GM18858 (cell line): ENCODE data around the gene DUSP5.

ENCODE experiments used
- ATAC-seq: cut with Tn5 transposase; IDR thresholded peaks from one replicate; pipeline ENCODE4 v1.9.1; 2021; ENCODE audit not compliant: unreplicated experiment

Gene DUSP5

DNA sequence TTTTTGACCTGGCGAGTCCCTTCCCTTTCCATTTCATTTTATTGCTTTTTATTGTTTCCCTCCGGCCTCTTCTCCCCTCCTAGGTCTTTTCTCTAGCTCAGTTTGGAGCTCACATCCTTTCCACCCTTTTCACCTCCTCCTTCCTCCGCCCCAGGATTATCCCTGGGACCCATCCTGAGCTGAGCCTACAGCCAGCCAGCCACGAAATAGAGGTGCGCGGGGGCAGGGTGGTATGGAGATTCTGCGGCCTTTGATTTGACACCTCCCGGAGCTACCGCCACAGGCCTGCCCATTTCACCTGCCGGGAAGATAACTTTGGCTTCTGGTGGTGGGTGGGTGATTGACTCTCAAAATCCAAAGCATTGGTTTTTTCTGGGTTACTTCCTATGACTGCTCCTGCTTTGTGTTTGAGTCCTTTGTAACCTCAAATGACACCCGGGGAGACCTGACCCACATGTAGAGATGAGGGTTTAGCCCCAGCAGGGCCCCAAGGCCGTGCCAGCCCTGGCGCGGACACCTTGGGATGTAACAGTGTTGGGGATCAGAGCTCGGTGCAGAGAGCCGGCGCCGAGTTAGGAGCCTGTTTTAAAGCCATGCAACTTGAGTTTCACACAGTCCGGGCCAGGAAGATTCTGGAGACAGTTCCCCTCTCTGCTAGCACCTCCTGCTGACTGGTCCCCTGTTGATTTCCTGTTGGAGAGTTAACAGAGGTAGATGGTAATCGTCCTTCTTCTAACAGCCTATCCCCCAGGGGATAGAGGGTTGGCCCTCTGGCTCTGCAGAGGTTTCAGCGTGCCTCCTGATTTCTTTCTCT is 1.5 kb downstream of the DUSP5 start:
- peak; percentile 13 for ATAC-seq

GRCh38 chr10:110499796-110500514 is 2.2 kb downstream of the DUSP5 start:
- ATAC-seq: no peak

DNA sequence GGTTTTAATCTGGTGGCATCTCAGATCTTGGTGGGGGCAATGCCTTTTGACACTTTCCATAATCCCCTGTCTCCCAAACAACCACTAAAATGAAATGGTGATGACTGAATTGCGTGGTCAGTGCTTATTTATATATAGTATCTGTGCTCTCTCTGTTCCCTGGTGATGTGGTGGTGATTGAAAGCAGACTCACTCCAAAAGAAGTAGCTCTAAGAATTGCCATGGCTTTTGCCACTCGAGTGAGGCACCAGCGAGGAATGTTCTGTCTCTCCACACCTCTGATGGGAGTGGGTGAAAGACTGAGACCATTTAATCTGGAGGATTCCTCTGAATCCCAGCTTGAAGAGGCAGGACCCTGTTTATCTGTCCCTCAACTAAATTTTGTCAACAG is 2.8 kb downstream of the DUSP5 start:
- no peak for ATAC-seq

DNA sequence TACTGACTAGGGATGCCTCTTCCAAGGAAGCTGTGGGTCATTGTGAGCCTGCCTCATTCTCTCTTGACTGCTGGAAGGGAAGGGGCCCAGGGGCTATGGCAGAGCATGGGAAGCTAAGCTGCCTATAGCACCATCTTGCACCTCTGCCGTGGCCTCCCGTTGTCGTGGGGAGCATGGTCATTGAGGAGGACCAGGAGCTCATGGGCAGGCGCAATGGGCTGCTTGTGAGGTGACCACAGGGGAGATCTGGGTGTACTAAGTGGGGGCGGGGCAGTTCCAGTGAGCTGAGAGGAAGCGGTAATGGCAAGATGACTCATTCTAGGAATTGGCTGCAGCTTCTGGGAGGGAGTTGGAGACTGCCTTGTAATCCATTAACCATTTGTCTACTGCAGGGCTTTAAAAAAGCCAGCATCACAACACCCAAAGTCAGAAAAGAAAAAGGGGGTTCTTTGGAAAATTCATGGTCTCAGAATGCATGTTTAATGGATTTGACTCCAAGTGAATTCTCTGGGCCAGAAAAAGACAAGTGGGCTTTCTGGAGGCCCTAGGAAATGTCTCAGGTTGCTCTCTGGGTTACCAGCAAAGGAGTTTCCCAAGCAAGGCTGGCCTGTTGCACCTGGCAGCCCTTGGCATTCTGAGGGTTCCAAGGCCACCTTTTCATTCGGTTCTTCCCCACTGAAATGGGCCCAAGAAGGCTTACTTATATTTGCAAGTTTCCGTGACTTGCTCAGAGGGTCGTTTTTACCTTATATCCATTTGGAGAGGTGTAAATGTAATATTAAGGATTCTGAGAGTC is 3.6 kb downstream of the DUSP5 start:
- ATAC-seq: no peak

DNA sequence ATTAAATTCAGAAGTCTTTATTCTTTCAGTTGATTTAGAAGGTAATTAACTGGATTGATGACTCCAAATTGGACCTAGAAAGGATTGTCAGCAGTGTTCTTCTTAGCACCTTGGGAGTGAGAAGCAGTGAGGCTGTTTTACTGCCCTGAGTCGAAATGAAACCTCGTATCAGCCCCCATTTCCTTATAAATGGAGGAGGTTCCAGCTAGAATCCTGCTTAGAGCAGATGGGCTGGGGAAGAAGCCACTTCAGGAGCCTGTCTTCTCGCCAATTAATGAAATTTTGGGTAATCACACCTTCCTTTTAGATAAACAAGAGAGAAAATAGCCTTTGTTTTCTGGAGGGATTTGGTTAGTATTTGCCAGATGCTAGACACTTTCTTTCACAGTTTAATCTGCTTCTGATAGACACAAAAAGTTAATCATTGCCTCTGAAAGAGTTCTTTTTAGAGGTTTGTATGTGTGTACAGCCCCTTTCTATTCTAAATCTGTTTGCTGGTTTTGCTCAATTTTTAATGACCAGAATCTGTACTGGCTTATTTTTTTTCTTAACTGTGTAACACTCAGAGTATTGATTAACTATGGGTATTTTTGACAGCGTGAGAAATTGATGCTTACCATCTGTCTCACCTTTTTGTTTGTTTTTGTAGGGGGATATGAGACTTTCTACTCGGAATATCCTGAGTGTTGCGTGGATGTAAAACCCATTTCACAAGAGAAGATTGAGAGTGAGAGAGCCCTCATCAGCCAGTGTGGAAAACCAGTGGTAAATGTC is 4.6 kb downstream of the DUSP5 start:
- ATAC-seq: no peak

GRCh38 chr10:110502851-110503301 is 5.2 kb downstream of the DUSP5 start:
- peak; percentile 44 for ATAC-seq

GRCh38 chr10:110503528-110504110 is 5.9 kb downstream of the DUSP5 start:
- ATAC-seq: no peak

DNA sequence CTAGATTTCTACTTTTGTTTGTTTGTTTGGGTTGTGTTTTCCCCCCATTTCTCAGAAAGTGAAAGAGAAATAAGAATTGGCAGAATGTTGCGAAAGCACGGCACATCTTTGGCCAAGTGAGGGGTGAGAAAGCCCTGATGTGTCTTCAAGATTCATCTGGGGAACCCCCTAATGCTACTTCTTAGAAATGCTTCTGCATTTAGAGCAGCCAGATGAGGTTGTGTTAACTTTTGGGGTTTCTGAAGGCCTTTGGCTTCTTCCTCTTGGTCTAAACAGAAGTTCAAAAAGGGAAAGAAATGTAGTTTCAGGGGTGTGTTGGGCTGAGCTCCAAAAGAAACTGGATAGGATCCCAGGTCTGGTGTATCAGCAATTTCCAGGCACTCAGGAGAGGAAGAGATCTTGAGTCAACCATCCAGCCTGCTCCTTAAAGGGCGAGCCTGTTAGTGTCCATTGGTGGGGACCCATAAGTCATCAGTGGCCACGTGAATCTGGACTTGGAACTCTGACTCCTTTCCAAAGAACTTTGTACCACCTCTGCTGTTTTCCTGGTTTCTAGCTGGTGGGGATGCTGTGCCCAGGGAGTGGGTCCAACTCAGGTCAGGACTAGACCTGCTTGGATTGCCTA is 6.5 kb downstream of the DUSP5 start:
- ATAC-seq: peak; percentile 62

- ATAC-seq: no peak
Observed at GRCh38 chr10:110505130-110505770, 7.5 kb downstream of the DUSP5 start.

GRCh38 chr10:110506448-110506847 is 8.7 kb downstream of the DUSP5 start:
- ATAC-seq: no peak

DNA sequence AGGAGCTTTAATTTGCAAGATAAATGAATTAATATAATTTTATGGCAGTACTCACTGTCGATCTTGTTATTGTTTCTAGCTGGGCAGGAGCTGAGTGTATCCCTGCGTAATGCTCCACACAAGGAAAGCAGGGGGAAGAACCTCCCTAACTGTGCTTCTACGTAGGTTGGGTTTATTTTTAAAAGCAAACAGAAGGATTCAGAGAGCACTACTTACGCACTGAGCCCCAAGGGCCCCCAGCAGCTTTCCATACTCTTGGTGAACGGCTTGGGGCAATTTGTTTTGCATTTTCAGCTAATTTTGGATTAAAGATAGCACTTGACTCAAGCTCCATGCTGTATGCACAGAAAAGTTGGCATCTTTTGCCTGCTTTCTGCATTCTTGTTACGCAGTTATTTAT is 9.6 kb downstream of the DUSP5 start:
- no peak for ATAC-seq

DNA sequence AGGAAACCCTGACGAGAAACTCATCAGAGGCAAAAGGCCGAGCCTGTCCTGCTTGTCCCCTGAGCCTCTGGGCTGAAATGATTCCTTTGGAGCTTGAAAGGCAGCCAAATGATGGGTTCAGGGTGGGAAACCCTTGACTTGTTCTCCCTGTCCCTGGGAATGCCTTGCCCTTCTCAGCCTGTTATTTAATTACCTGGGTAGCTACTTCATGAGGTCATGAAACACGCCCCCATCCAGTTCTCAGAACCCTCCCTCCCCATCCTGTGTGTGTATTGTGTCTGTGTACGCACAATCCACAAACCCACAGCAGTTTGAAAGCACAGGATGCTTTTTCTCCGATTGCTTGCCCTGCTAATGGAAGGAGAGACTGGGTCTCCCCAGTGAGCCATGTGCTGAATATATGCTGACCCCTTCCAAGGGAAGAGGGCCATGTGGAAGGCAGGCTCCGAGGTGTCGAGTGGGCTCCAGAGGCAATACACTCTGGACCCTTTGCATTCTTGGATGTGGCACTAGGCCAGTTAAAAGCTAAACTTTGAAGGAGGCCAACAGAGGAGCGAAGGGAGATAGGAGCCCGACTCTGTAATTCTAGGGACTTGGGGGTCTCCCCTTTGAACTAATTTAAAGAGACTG is 10.6 kb downstream of the DUSP5 start:
- no peak for ATAC-seq

DNA sequence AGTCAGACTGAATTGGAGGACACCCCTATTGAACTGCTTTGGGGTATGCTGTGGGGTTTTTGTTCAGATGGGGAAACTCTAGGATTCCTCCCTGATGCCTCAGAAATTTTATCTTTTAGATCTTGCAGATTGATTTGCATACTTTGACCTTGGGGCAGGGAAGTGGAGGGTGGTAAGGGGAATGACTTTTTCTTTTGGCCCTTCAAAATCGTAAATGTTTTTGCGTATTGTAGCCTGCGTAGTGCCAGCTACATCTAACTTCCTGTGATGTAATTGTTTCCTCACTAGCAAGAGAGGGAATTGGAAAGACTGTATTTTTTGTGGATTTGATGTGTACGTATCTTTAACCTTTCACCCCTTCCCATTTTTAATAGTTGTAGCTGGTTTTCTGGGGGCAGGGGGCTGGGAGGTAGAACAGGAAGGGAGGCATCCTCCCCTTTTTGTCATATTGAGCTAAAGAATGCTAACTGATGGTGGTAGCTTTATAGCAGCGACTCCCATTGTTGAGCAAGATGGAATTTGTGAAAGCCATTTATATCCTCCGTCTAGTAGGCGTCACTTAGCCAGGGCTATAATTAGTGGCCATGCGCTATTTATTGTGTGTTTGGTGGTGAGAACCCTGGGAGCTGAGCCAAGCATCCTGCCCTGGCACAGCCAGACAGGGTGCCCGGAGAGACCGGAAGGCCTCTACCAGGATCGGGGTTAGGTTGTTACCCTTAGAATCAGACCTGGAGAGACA is 11.3 kb downstream of the DUSP5 start:
- no peak for ATAC-seq

- no peak for ATAC-seq
Observed at GRCh38 chr10:110509560-110509959, 11.9 kb downstream of the DUSP5 start.

DNA sequence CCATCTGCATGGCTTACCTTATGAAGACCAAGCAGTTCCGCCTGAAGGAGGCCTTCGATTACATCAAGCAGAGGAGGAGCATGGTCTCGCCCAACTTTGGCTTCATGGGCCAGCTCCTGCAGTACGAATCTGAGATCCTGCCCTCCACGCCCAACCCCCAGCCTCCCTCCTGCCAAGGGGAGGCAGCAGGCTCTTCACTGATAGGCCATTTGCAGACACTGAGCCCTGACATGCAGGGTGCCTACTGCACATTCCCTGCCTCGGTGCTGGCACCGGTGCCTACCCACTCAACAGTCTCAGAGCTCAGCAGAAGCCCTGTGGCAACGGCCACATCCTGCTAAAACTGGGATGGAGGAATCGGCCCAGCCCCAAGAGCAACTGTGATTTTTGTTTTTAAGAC is 12.4 kb downstream of the DUSP5 start:
- ATAC-seq: no peak

DNA sequence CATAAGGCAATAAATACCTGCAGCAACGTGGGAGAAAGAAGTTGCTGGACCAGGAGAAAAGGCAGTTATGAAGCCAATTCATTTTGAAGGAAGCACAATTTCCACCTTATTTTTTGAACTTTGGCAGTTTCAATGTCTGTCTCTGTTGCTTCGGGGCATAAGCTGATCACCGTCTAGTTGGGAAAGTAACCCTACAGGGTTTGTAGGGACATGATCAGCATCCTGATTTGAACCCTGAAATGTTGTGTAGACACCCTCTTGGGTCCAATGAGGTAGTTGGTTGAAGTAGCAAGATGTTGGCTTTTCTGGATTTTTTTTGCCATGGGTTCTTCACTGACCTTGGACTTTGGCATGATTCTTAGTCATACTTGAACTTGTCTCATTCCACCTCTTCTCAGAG is 13.0 kb downstream of the DUSP5 start:
- no peak for ATAC-seq

DNA sequence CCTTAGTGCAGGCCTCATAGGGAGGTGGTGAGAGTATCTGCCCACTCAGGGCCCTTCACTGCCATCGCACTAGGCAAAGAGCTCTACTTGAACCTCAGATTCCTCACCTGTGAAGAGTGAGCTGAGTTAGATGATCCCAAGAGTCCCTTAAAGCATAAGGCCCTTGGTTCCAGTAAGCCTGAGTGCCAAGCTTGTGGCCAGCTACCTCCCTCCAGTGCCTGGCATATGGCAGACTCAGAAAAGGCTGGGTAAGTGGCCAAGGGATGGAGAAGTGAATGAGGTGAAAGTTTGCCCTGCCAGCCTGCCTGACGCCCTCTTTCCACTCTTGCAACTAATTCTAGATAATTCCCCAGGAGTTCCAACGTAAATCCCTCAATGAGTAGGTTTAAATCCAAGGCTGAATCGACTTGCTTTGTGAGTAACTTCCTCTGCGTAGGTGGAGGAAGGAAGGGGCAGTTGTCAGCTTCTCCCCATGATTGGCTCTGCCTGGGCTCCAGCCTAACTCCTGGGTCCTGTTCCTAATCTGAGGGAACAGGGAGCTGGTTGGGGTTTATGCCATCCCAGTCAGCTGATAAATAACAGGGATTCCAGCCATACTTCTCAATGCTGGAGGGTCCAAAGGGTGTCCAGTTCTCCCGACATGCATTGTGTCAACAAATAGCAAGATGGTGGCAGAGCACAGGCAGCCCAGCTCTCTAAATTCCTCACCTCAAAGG is 14.2 kb downstream of the DUSP5 start:
- ATAC-seq: no peak
